Heart left ventricle (tissue), 16 donors: ENCODE results near the gene CEP192. TPM values are rescaled to one million over a fixed set of nuclear protein-coding genes. Genes with fewer than 3 reads are reported as not detected.

ENCODE experiments used
- ATAC-seq, 4 donors: fragments of 200-7000 bp; cut with Tn5 transposase; one replicate each; pipeline ENCODE4 v1.9.1; 2020 to 2022; ENCODE audit warnings: moderate library complexity in 4 of 4, mild to moderate bottlenecking in 3 of 4, moderate number of reproducible peaks in 1 of 4
- DNase-seq, 5 donors: peaks; one replicate each; pipeline ENCODE4 v3.0.0-alpha.2; 2020
- H3K27ac ChIP-seq, 12 donors: fragments of 200-600 bp; sonication (generic) in 4 of 12; one replicate each; pipeline versions ENCODE4 v1.5.0 to v1.8.0; 2016 to 2022; ENCODE audit warnings: mild to moderate bottlenecking in 2 of 12
- H3K27me3 ChIP-seq, 9 donors: fragments of 200-600 bp; sonication (generic) in 2 of 9; one replicate each; pipeline versions ENCODE4 v1.5.1 to v1.8.0; 2016 to 2022; ENCODE audit warnings: mild to moderate bottlenecking in 3 of 9
- H3K36me3 ChIP-seq, 9 donors: fragments of 200-600 bp; sonication (generic) in 2 of 9; one replicate each; pipeline versions ENCODE4 v1.5.0 to v1.8.0; 2018 to 2022; ENCODE audit warnings: mild to moderate bottlenecking in 2 of 9
- H3K4me1 ChIP-seq, 12 donors: fragments of 200-600 bp; sonication (generic) in 4 of 12; one replicate each; pipeline versions ENCODE4 v1.5.0 to v1.8.0; 2016 to 2022; ENCODE audit warnings: mild to moderate bottlenecking in 3 of 12
- H3K4me3 ChIP-seq, 12 donors: fragments of 200-600 bp; sonication (generic) in 4 of 12; one replicate each; pipeline versions ENCODE4 v1.5.0 to v1.8.0; 2017 to 2022; ENCODE audit warnings: mild to moderate bottlenecking in 9 of 12, moderate library complexity in 4 of 12
- H3K9me3 ChIP-seq, 12 donors: fragments of 200-600 bp; sonication (generic) in 4 of 12; one replicate each; pipeline versions ENCODE4 v1.5.0 to v1.8.0; 2016 to 2022; ENCODE audit warnings: mild to moderate bottlenecking in 1 of 12
- POLR2A ChIP-seq, 2 donors: fragments of 450-650 bp; IDR thresholded peaks; one replicate each; pipeline ENCODE4 v1.6.1; 2017; ENCODE audit warnings: antibody characterized with exemption in 2 of 2, mild to moderate bottlenecking in 2 of 2, moderate library complexity in 2 of 2
- WGBS, 4 donors: extraction: QIAGEN DNeasy Blood & Tissue Kit in 2 of 4; methylation state at CpG; one replicate each; pipeline versions ENCODE4 v1.1.5 to v1.1.7; 2013 to 2018; 5-methylcytosine and 5-hydroxymethylcytosine counted together
- intact Hi-C, 10 donors: fragments of 100-400 bp; cut with DNase I; formaldehyde crosslinking; loops; one replicate each; pipeline versions ENCODE4 v1.11.1 to v1.14.2; 2022
- polyA plus RNA-seq, 2 donors: library from polyadenylated mRNA; stranded (reverse); fragments of 200-250 nt; gene quantifications; one replicate each; pipeline ENCODE4 v1.2.3, GENCODE V29; 2013
- total RNA-seq, 9 donors: library from RNA; depleted of rRNA in 2 of 9; stranded (reverse); fragments of >200 nt in 2 of 9; fragmentation: NEBNext Ultra II Directional in 3 of 9; extraction: Animal tissue kit (Norgen Biotek cat#: 25700) in 3 of 9; gene quantifications; one replicate each; pipeline versions ENCODE4 v1.1.0 to v1.2.4, GENCODE V29; 2016 to 2023
- TF ChIP-seq, protein P1 (sequence below), 12 donors: fragments of 200-600 bp; sonication (generic) in 4 of 12; IDR thresholded peaks; one replicate each; pipeline versions ENCODE4 v1.5.0 to v1.8.0; 2018 to 2022; ENCODE audit warnings: antibody characterized with exemption in 12 of 12, mild to moderate bottlenecking in 5 of 12
- donor health status: ischemic (EF 13 %, LVEDD 7.1; RV severe dilation, severe dysfunction).
- donor health status: healthy with polysubstance abuse.
- donor health status: DM: no; HTN: yes; CAD: no.
- donor health status: DM: no; HTN: no; CAD: no.
- donor health status: ischemic (EF 25% LVEDD 6.9; RV normal size, moderate dysfunction).
- donor health status: ischemic (EF 25% LVEDD 5.7; RV mildly dilated, moderate dysfunction).
- donor health status: healthy.
- donor health status: DM: yes; HTN: yes; CAD: no.
- donor health status: ischemic (EF 35%, LVEDD 5.7; RV mildly dilated, moderate dysfunction).
- donor health status: nonischemic (EF 11% LVEDD 7.7; RV severe dilation, severe dysfunction).
- donor health status: DM: yes; HTN: yes; CAD: no.
- donor health status: PGD.
- donor health status: ischemic (EF 29% LVEDD 5.4; RV normal size, mild dysfunction).
- donor health status: nonischemic (EF 23%, LVEDD 6.1; RV moderate dilation, normal function).

CEP192 gene
- total and polyA plus RNA-seq, 11 donors: 5.5 to 36.3 (median 24.1) TPM

DNA sequence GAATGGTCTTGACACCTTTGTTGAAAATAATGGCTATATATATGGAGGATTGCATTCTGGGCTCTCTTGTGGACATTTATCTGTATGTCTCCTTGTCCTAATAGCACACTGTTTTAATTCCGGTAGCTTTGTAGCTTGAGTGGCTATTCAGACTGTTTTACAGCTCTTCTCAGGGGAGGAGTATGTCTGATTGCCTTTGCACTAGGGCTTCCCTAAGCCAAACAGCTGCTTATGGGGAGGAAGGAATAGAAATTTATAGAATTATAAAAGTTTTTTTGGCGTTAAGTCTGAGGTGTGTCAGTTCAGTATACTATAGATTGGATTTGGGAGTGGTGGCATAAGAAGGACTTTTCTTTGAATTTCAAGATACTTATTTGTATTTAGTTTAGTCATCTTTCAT, 30.8 kb upstream of the CEP192 start:
- Histone ChIP-seq H3K36me3 (peaks cover 0 to 73% (median 56%) of the 10 kb centered on the region in 9 donors), H3K4me3 (no peak overlapping the region), H3K9me3 (no peaks in the 10 kb centered on the region), H3K4me1 (no peaks in the 10 kb centered on the region), H3K27me3 (no peaks in the 10 kb centered on the region), H3K27ac (no peak overlapping the region)
- no peak for ATAC-seq
- 86 to 97% (median 94%) methylated on average over 2 of the region's 2 CpGs for WGBS, 4 donors
- no peak for TF ChIP-seq POLR2A (IDR thresholded peaks at IDR 0.05)
- TF ChIP-seq, protein P1, sequence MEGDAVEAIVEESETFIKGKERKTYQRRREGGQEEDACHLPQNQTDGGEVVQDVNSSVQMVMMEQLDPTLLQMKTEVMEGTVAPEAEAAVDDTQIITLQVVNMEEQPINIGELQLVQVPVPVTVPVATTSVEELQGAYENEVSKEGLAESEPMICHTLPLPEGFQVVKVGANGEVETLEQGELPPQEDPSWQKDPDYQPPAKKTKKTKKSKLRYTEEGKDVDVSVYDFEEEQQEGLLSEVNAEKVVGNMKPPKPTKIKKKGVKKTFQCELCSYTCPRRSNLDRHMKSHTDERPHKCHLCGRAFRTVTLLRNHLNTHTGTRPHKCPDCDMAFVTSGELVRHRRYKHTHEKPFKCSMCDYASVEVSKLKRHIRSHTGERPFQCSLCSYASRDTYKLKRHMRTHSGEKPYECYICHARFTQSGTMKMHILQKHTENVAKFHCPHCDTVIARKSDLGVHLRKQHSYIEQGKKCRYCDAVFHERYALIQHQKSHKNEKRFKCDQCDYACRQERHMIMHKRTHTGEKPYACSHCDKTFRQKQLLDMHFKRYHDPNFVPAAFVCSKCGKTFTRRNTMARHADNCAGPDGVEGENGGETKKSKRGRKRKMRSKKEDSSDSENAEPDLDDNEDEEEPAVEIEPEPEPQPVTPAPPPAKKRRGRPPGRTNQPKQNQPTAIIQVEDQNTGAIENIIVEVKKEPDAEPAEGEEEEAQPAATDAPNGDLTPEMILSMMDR (IDR thresholded peaks at IDR 0.05): no peak
- DNase-seq: no peak
- intact Hi-C loops: no loop called here

DNA sequence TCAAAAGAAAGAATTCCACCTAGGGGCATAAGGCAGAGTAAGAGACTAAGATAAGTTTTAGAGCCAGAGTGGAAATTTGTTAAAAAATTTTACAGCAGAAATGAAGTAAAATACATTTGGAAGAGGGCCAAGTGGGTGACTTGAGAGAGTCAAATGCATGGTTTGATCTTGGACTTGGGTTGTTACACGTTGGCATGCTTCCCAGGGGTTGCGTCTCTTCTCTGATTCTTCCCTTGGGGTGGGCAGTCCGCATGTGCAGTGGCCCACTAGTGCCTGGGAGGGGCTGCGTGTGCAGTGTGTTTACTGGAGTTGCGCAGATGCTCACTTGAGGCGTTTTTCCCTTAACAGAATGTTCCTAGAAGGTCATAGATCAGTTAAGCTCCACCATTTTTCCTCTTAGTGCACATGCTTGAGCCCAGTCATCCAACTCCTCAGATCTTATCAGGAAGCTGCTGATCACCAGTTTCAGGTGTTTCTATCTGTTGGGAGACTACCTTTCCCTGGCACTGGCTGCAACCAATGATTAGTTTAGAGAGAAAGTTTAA, 30.2 kb upstream of the CEP192 start:
- DNase-seq: no peak
- TF ChIP-seq, protein P1 (IDR thresholded peaks at IDR 0.05): no peak
- TF ChIP-seq POLR2A (IDR thresholded peaks at IDR 0.05): no peak
- no peak overlapping the region for H3K4me3 ChIP-seq
- no peak overlapping the region for H3K27ac ChIP-seq
- H3K36me3 ChIP-seq: peaks cover 0 to 71% (median 56%) of the 10 kb centered on the region in 9 donors
- WGBS, 4 donors: 83 to 88% (median 85%) methylated on average over 6 of the region's 6 CpGs
- no peaks in the 10 kb centered on the region for H3K27me3 ChIP-seq
- H3K9me3 ChIP-seq: no peaks in the 10 kb centered on the region
- ATAC-seq: no peak
- intact Hi-C loops: no loop called here
- H3K4me1 ChIP-seq: no peaks in the 10 kb centered on the region

DNA sequence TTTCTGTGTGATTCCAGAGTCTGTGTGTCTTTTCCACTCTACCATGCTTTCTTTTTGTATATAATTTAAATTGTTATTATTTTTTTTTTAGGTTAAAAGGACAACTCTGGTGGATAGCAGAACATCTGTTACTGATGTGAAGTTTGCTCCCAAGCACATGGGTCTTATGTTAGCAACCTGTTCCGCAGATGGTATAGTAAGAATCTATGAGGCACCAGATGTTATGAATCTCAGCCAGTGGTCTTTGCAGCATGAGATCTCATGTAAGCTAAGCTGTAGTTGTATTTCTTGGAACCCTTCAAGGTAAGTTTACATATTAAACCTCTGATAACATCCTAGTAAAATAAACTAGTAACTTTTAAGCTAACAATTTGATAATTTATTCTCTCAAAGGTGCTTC, 28.1 kb upstream of the CEP192 start:
- 96 to 100% (median 99%) methylated on average over 1 of the region's 1 CpG for WGBS, 4 donors
- Histone ChIP-seq H3K27me3 (no peaks in the 10 kb centered on the region), H3K4me3 (no peak overlapping the region), H3K36me3 (peaks cover 0 to 69% (median 57%) of the 10 kb centered on the region in 9 donors), H3K9me3 (no peaks in the 10 kb centered on the region), H3K27ac (no peak overlapping the region), H3K4me1 (no peaks in the 10 kb centered on the region)
- no peak for TF ChIP-seq POLR2A (IDR thresholded peaks at IDR 0.05)
- TF ChIP-seq, protein P1 (IDR thresholded peaks at IDR 0.05): no peak
- ATAC-seq (no peak), DNase-seq (no peak)
- intact Hi-C loops: no loop called here

DNA sequence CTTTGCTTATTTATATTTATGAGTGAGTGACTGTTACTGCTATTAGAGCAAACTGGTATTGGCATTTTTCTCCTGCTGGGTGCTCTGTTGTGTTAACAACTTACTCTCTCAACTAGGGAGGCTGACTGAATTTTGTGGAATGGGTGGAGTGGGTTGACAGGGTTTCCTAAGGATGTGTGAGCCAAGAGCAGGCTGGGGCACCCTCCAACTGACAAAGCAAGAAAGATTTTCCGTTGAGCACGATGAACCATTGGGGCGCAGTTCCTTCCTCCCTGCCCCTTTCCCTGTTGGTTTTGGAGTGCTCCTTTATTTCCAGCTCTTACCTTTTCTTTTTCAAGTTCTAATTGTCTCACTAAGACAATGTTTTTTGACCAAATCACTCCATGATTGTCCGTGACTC, 23.0 kb upstream of the CEP192 start:
- WGBS, 4 donors: 82 to 87% (median 86%) methylated on average over 4 of the region's 4 CpGs
- no peak for ATAC-seq

More for the DNA sequence above, 23.0 kb upstream of the CEP192 start:
- TF ChIP-seq, protein P1 (IDR thresholded peaks at IDR 0.05): no peak
- TF ChIP-seq POLR2A (IDR thresholded peaks at IDR 0.05): no peak
- Histone ChIP-seq H3K4me3 (no peak overlapping the region), H3K4me1 (no peaks in the 10 kb centered on the region), H3K36me3 (peaks cover 0 to 76% (median 56%) of the 10 kb centered on the region in 9 donors), H3K27ac (no peak overlapping the region), H3K27me3 (no peaks in the 10 kb centered on the region), H3K9me3 (no peaks in the 10 kb centered on the region)
- intact Hi-C loops: no loop called here
- no peak for DNase-seq
